ENCODE results near the gene YWHAQ. TPM values are rescaled to one million over a fixed set of nuclear protein-coding genes. Genes with fewer than 3 reads are reported as not detected.
"Not testable (repeated sequence)": the region's sequence is repeated elsewhere in the genome, so short reads cannot be mapped to it uniquely, and the experiment has no call there.

YWHAQ gene
- total RNA-seq, 4 donors from 2014 or later: 223 to 239 (median 230) TPM

GRCh38 chr2:9585486-9585885 lies 45.3 kb downstream of the YWHAQ start:
- no peak for TF ChIP-seq POLR2AphosphoS5 (IDR thresholded peaks at IDR 0.05)
- TF ChIP-seq POLR2A (IDR thresholded peaks at IDR 0.05; ENCODE audit: low read depth): no peak
- TF ChIP-seq EP300 (IDR thresholded peaks at IDR 0.05): no peak
- no peak for TF ChIP-seq CTCF (IDR thresholded peaks at IDR 0.05)
- H3K4me1 ChIP-seq: peaks cover 0 to 27% (median 16%) of the 10 kb centered on the region in 4 donors
- WGBS: 97% methylated on average over 5 of the region's 5 CpGs
- no peak overlapping the region for H3K4me3 ChIP-seq
- H3K27me3 ChIP-seq: no peaks in the 10 kb centered on the region
- peaks cover 4 to 72% (median 45%) of the 10 kb centered on the region in 4 donors for H3K36me3 ChIP-seq
- DNase-seq (ENCODE audit: extremely low spot score): no peak
- H3K27ac ChIP-seq (replicated peaks in 1 of 4): peak overlapping the region; percentile 25 to 59 (median 35)
- H3K9me3 ChIP-seq: no peaks in the 10 kb centered on the region
- intact Hi-C loops (cut with DNase I): no loop called here

GRCh38 chr2:9584902-9585301 lies 45.9 kb downstream of the YWHAQ start:
- Histone ChIP-seq H3K4me1 (peaks cover 0 to 27% (median 16%) of the 10 kb centered on the region in 4 donors), H3K36me3 (peaks cover 4 to 73% (median 46%) of the 10 kb centered on the region in 4 donors), H3K27ac (replicated peaks in 1 of 4) (peak overlapping the region; percentile 20 to 59 (median 35))
- DNase-seq (ENCODE audit: extremely low spot score); H3K4me3 ChIP-seq; H3K27me3 ChIP-seq; H3K9me3 ChIP-seq; intact Hi-C loops (cut with DNase I): not testable (repeated sequence)

GRCh38 chr2:9582624-9583023 lies 48.2 kb downstream of the YWHAQ start:
- Histone ChIP-seq H3K27ac (replicated peaks in 1 of 4) (no peak overlapping the region), H3K36me3 (peaks cover 4 to 60% (median 29%) of the 10 kb centered on the region in 4 donors), H3K4me3 (no peak overlapping the region), H3K4me1 (peaks cover 0 to 25% (median 17%) of the 10 kb centered on the region in 4 donors), H3K9me3 (no peaks in the 10 kb centered on the region), H3K27me3 (no peaks in the 10 kb centered on the region)
- DNase-seq (ENCODE audit: extremely low spot score): no peak
- intact Hi-C loops (cut with DNase I): no loop called here
- 97% methylated on average over 5 of the region's 5 CpGs for WGBS
- TF ChIP-seq EP300 (IDR thresholded peaks at IDR 0.05): no peak
- TF ChIP-seq POLR2A (IDR thresholded peaks at IDR 0.05; ENCODE audit: low read depth): no peak
- TF ChIP-seq CTCF (IDR thresholded peaks at IDR 0.05): no peak
- no peak for TF ChIP-seq POLR2AphosphoS5 (IDR thresholded peaks at IDR 0.05)

- Histone ChIP-seq H3K9me3 (no peaks in the 10 kb centered on the region), H3K4me3 (no peak overlapping the region), H3K27me3 (no peaks in the 10 kb centered on the region), H3K36me3 (peaks cover 0 to 27% (median 10%) of the 10 kb centered on the region in 4 donors), H3K4me1 (peaks cover 0 to 12% (median 3%) of the 10 kb centered on the region in 4 donors), H3K27ac (replicated peaks in 1 of 4) (no peak overlapping the region)
- DNase-seq (ENCODE audit: extremely low spot score): no peak
- no peak for TF ChIP-seq EP300 (IDR thresholded peaks at IDR 0.05)
- TF ChIP-seq POLR2AphosphoS5 (IDR thresholded peaks at IDR 0.05): no peak
- TF ChIP-seq CTCF (IDR thresholded peaks at IDR 0.05): no peak
- TF ChIP-seq POLR2A (IDR thresholded peaks at IDR 0.05; ENCODE audit: low read depth): no peak
- intact Hi-C loops (cut with DNase I): no loop called here
- 89% methylated on average over 7 of the region's 9 CpGs for WGBS
These were observed 52.1 kb downstream of the YWHAQ start for GRCh38 chr2:9578467-9579235.

- Histone ChIP-seq H3K4me1 (peaks cover 0 to 12% (median 3%) of the 10 kb centered on the region in 4 donors), H3K4me3 (no peak overlapping the region), H3K9me3 (no peaks in the 10 kb centered on the region), H3K27ac (replicated peaks in 1 of 4) (peak overlapping the region in 2 of 4 donors; percentile 16 to 45), H3K36me3 (no peaks in the 10 kb centered on the region), H3K27me3 (no peaks in the 10 kb centered on the region)
- intact Hi-C loops (cut with DNase I): no loop called here
- TF ChIP-seq CTCF (IDR thresholded peaks at IDR 0.05) (no peak), POLR2A (IDR thresholded peaks at IDR 0.05; ENCODE audit: low read depth) (no peak), EP300 (IDR thresholded peaks at IDR 0.05) (no peak), POLR2AphosphoS5 (IDR thresholded peaks at IDR 0.05) (no peak)
- no peak for DNase-seq (ENCODE audit: extremely low spot score)
- 85% methylated on average over 2 of the region's 2 CpGs for WGBS
These were observed 56.5 kb downstream of the YWHAQ start for GRCh38 chr2:9574331-9574730.
